SK-N-SH (cell line): ENCODE data around the gene MTUS2. TPM values are rescaled to one million over a fixed set of nuclear protein-coding genes. Genes with fewer than 3 reads are reported as not detected.

Experiments
- CTCF ChIA-PET: fragments of 300-600, 350-600 bp; formaldehyde crosslinking; extraction: SDS; loops from one replicate; lab custom pipeline; 2021; lab: Yijun Ruan, JAX
- POLR2A ChIA-PET: fragments of 350-600 bp; sonication (Branson Sonifier 250); formaldehyde crosslinking; extraction: SDS; loops from one replicate; lab custom pipeline; 2020; ENCODE audit warnings: antibody characterized with exemption, inconsistent platforms; lab: Yijun Ruan, JAX
- DNase-seq: peaks from one replicate; pipeline ENCODE4 v3.0.0; 2012
- H2AFZ ChIP-seq: fragments of 200-600 bp; sonication (generic); 2 replicates; pipeline ENCODE4 v1.8.1; 2016; ENCODE audit warnings: antibody characterized with exemption, mild to moderate bottlenecking, low read depth
- H3F3A ChIP-seq: fragments of 200-600 bp; sonication (generic); replicated peaks from 2 replicates; pipeline ENCODE3; 2016; ENCODE audit warnings: antibody characterized with exemption, mild to moderate bottlenecking; ENCODE audit not compliant: insufficient read depth
- H3K27ac ChIP-seq, 2 experiments: fragments of 200-500 bp in 1 of 2; fragments of 200-600 bp in 1 of 2; sonication (Bioruptor generic) in 1 of 2; sonication (generic), shearing (Covaris generic) in 1 of 2; 2 replicates each; pipeline versions ENCODE4 v1.5.1 to v1.6.1; 2014 to 2016; ENCODE audit warnings: low read depth in 2 of 2, inconsistent platforms in 1 of 2, low read length in 1 of 2, mild to moderate bottlenecking in 1 of 2, mixed read lengths in 1 of 2
- H3K27me3 ChIP-seq: fragments of 200-600 bp; sonication (generic), shearing (Covaris generic); 2 replicates; pipeline ENCODE4 v1.6.1; 2016; ENCODE audit warnings: mixed run types; ENCODE audit not compliant: insufficient read depth
- H3K36me3 ChIP-seq, 2 experiments: fragments of 200-500 bp in 1 of 2; fragments of 200-600 bp in 1 of 2; sonication (Bioruptor generic) in 1 of 2; sonication (generic) in 1 of 2; replicated peaks in 1 of 2; 2 replicates each; pipeline versions ENCODE3 to v1.5.1; 2014 to 2016; ENCODE audit warnings: low read length in 1 of 2, mild to moderate bottlenecking in 1 of 2; ENCODE audit not compliant: insufficient read depth in 2 of 2, control insufficient read depth in 1 of 2
- H3K4me1 ChIP-seq, 2 experiments: fragments of 200-500 bp in 1 of 2; fragments of 200-600 bp in 1 of 2; sonication (Bioruptor generic) in 1 of 2; sonication (generic), shearing (Covaris generic) in 1 of 2; 2 replicates each; pipeline versions ENCODE4 v1.5.1 to v1.6.1; 2014 to 2016; ENCODE audit warnings: low read depth in 1 of 2, low read length in 1 of 2, mixed run types in 1 of 2; ENCODE audit not compliant: insufficient read depth in 2 of 2, control insufficient read depth in 1 of 2
- H3K4me2 ChIP-seq: fragments of 200-600 bp; sonication (generic), shearing (Covaris generic); 2 replicates; pipeline ENCODE4 v1.6.1; 2017; ENCODE audit warnings: mixed run types
- H3K4me3 ChIP-seq, 2 experiments: fragments of 200-500 bp in 1 of 2; fragments of 200-600 bp in 1 of 2; sonication (Bioruptor generic) in 1 of 2; sonication (generic), shearing (Covaris generic) in 1 of 2; 2 replicates each; pipeline versions ENCODE4 v1.5.1 to v1.8.1; 2014 to 2016; ENCODE audit warnings: low read depth in 2 of 2, inconsistent platforms in 1 of 2, low read length in 1 of 2, mild to moderate bottlenecking in 1 of 2, mixed read lengths in 1 of 2, moderate library complexity in 1 of 2
- H3K79me2 ChIP-seq: fragments of 200-600 bp; sonication (generic); 2 replicates; pipeline ENCODE4 v1.8.1; 2017; ENCODE audit warnings: mild to moderate bottlenecking; ENCODE audit not compliant: insufficient read depth
- H3K9ac ChIP-seq: fragments of 200-600 bp; sonication (generic); 2 replicates; pipeline ENCODE4 v1.6.1; 2017; ENCODE audit warnings: mixed run types
- H3K9me2 ChIP-seq: fragments of 200-600 bp; sonication (generic); 2 replicates; pipeline ENCODE4 v1.6.1; 2017; ENCODE audit warnings: mixed run types
- H3K9me3 ChIP-seq: fragments of 200-600 bp; sonication (generic); 2 replicates; pipeline ENCODE4 v1.6.1; 2017; ENCODE audit warnings: mixed run types, mild to moderate bottlenecking, moderate library complexity
- H4K20me1 ChIP-seq: fragments of 200-600 bp; sonication (generic); 2 replicates; pipeline ENCODE4 v1.6.1; 2017; ENCODE audit warnings: mild to moderate bottlenecking, mixed run types; ENCODE audit not compliant: insufficient read depth
- EZH2phosphoT487 ChIP-seq: fragments of 200-600 bp; sonication (generic); IDR thresholded peaks from 2 replicates; pipeline ENCODE4 v1.6.1; 2017; ENCODE audit warnings: low read depth, mixed run types, mild to moderate bottlenecking, antibody characterized with exemption, moderate library complexity, borderline replicate concordance
- FOSL2 ChIP-seq: IDR thresholded peaks from 2 replicates; pipeline ENCODE4 v1.4.0; 2012; ENCODE audit warnings: low read depth, mild to moderate bottlenecking, moderate library complexity, borderline replicate concordance
- GATA2 ChIP-seq: sonication (generic); formaldehyde crosslinking; IDR thresholded peaks from 2 replicates; pipeline ENCODE4 v1.5.0; 2020; ENCODE audit warnings: mild to moderate bottlenecking, missing genetic modification reagents
- MEF2A ChIP-seq: IDR thresholded peaks from 2 replicates; pipeline ENCODE4 v1.4.0; 2012; ENCODE audit warnings: low read depth, borderline replicate concordance
- MXI1 ChIP-seq: IDR thresholded peaks from 2 replicates; pipeline ENCODE4 v1.6.1; 2012; ENCODE audit warnings: mild to moderate bottlenecking, low read depth, low read length, improper control_type of control experiment
- NFIC ChIP-seq: IDR thresholded peaks from 2 replicates; pipeline ENCODE4 v1.4.0; 2012; ENCODE audit warnings: borderline replicate concordance
- POLR2AphosphoS5 ChIP-seq: IDR thresholded peaks from 2 replicates; pipeline ENCODE4 v1.6.1; 2012; ENCODE audit warnings: low read depth, low read length
- RCOR1 ChIP-seq: fragments of 150-350 bp; IDR thresholded peaks from 2 replicates; pipeline ENCODE4 v1.6.1; 2017; ENCODE audit warnings: antibody characterized with exemption, low read length
- REST ChIP-seq: IDR thresholded peaks from 2 replicates; pipeline ENCODE4 v1.6.1; 2012; ENCODE audit warnings: mild to moderate bottlenecking, low read depth, low read length, moderate library complexity
- RFX5 ChIP-seq: IDR thresholded peaks from 2 replicates; pipeline ENCODE4 v1.6.1; 2012; ENCODE audit warnings: mild to moderate bottlenecking, improper control_type of control experiment, low read length
- SIN3A ChIP-seq: IDR thresholded peaks from 2 replicates; pipeline ENCODE4 v1.6.1; 2012; ENCODE audit warnings: low read depth, mild to moderate bottlenecking, low read length, moderate library complexity, borderline replicate concordance
- SMC3 ChIP-seq: IDR thresholded peaks from 2 replicates; pipeline ENCODE4 v1.6.1; 2012; ENCODE audit warnings: low read depth, low read length, improper control_type of control experiment
- TAF1 ChIP-seq: IDR thresholded peaks from 2 replicates; pipeline ENCODE4 v1.6.1; 2012; ENCODE audit warnings: low read depth, mild to moderate bottlenecking, low read length, moderate library complexity, borderline replicate concordance
- TCF12 ChIP-seq: IDR thresholded peaks from 2 replicates; pipeline ENCODE4 v1.4.0; 2012
- USF2 ChIP-seq: fragments of 150-350 bp; IDR thresholded peaks from 2 replicates; pipeline ENCODE4 v1.6.1; 2017; ENCODE audit warnings: antibody characterized with exemption, low read length, low read depth, borderline replicate concordance
- YY1 ChIP-seq: IDR thresholded peaks from 2 replicates; pipeline ENCODE4 v1.4.0; 2012; ENCODE audit warnings: low read depth, mild to moderate bottlenecking
- ZBTB33 ChIP-seq: IDR thresholded peaks from 2 replicates; pipeline ENCODE4 v1.4.0; 2012; ENCODE audit warnings: low read depth, borderline replicate concordance
- WGBS: methylation state at CpG from one replicate; pipeline ENCODE4 v1.1.6; 2017; ENCODE audit warnings: low lambda C conversion rate; 5-methylcytosine and 5-hydroxymethylcytosine counted together
- polyA plus RNA-seq, 3 experiments: library from polyadenylated mRNA; depleted of rRNA; stranded (reverse); fragments of >200 nt; gene quantifications; 2 replicates each; pipeline ENCODE4 v1.2.3, GENCODE V29; 2012

Gene MTUS2
- polyA plus RNA-seq, 1 of the 3 experiments (the other 2 are of a cell fraction): 1.7 TPM

- H3K9me3 ChIP-seq: no peaks in the 10 kb centered on the region
- no peaks in the 10 kb centered on the region for H3F3A ChIP-seq
- DNase-seq: no peak
- H4K20me1 ChIP-seq: no peaks in the 10 kb centered on the region
- H2AFZ ChIP-seq: no peak overlapping the region
- no peak overlapping the region for H3K27ac ChIP-seq
- CTCF ChIA-PET: interaction anchor here (1.4 to 10.4 kb wide), 3 partner anchors 30 to 612 kb away, joined by 3 to 143 read pairs (median 36); no protein-coding TSS in a partner anchor
- no peak overlapping the region for H3K4me3 ChIP-seq
- no peaks in the 10 kb centered on the region for H3K9me2 ChIP-seq
- H3K9ac ChIP-seq: no peak overlapping the region
- H3K4me2 ChIP-seq: no peak overlapping the region
- peaks cover 0 to 19% of the 10 kb centered on the region in 2 experiments; a peak in 2 of 4 replicates for H3K4me1 ChIP-seq
- H3K27me3 ChIP-seq: no peaks in the 10 kb centered on the region; the same call in 1 of the 2 replicates
- H3K36me3 ChIP-seq: no peaks in the 10 kb centered on the region
- TF ChIP-seq SIN3A: no peak
- no peak for TF ChIP-seq SMC3
- no peak for TF ChIP-seq YY1
- TF ChIP-seq MXI1: no peak
- no peak for TF ChIP-seq POLR2AphosphoS5
- no peak for TF ChIP-seq FOSL2
- no peak for TF ChIP-seq EZH2phosphoT487
- TF ChIP-seq NFIC: no peak
- TF ChIP-seq ZBTB33: no peak
- TF ChIP-seq RCOR1: no peak
- H3K79me2 ChIP-seq: no peaks in the 10 kb centered on the region
- 87% methylated on average over 12 of the region's 13 CpGs for WGBS
- POLR2A ChIA-PET: interaction anchor here (1.0 kb wide), 1 partner anchor 348 kb away, joined by 3 read pairs; no protein-coding TSS in a partner anchor
Observed at GRCh38 chr13:29502391-29503008, 682.4 kb downstream of the MTUS2 start.

- Histone ChIP-seq H3K4me2 (no peak overlapping the region), H3K27ac (no peak overlapping the region), H3K9me3 (no peaks in the 10 kb centered on the region), H2AFZ (no peak overlapping the region), H3K36me3 (no peaks in the 10 kb centered on the region), H3K4me3 (no peak overlapping the region), H3F3A (no peaks in the 10 kb centered on the region), H3K9ac (no peak overlapping the region), H3K27me3 (no peaks in the 10 kb centered on the region; the same call in 1 of the 2 replicates), H3K4me1 (peaks cover 0 to 27% of the 10 kb centered on the region in 2 experiments; a peak in 2 of 4 replicates), H3K9me2 (no peaks in the 10 kb centered on the region), H4K20me1 (no peaks in the 10 kb centered on the region), H3K79me2 (no peaks in the 10 kb centered on the region)
- no peak for TF ChIP-seq RFX5
- no peak for TF ChIP-seq MEF2A
- no peak for TF ChIP-seq RCOR1
- TF ChIP-seq USF2: no peak
- TF ChIP-seq TAF1: no peak
- TF ChIP-seq REST: no peak
- no peak for TF ChIP-seq GATA2 (CRISPR knock-in tag)
- no peak for TF ChIP-seq TCF12
- ChIA-PET POLR2A (interaction anchor here (1.0 kb wide), 1 partner anchor 347 kb away, joined by 3 read pairs; no protein-coding TSS in a partner anchor), CTCF (interaction anchor here (0.6 to 10.4 kb wide), 5 partner anchors 20 to 611 kb away, joined by 3 to 143 read pairs (median 5); no protein-coding TSS in a partner anchor)
- DNase-seq: peak; percentile 55
- WGBS: 76% methylated on average over 32 of the region's 32 CpGs
Observed at GRCh38 chr13:29503041-29503837, 683.1 kb downstream of the MTUS2 start.
